Smooth muscle cell (in vitro differentiated cells): ENCODE measurements around the gene DMKN. TPM values are rescaled to one million over a fixed set of nuclear protein-coding genes. Genes with fewer than 3 reads are reported as not detected.
"Not testable (repeated sequence)": the region's sequence is repeated elsewhere in the genome, so short reads cannot be mapped to it uniquely, and the experiment has no call there.

Experiments
- DNase-seq: peaks from one replicate; lab custom pipeline; 2025; ENCODE audit not compliant: unreplicated experiment; lab: John Stamatoyannopoulos, UW
- H2AFZ ChIP-seq: fragments of 200-600 bp; sonication (generic); 2 replicates; pipeline ENCODE4 v1.6.0; 2016; ENCODE audit warnings: antibody characterized with exemption, low read depth, mild to moderate bottlenecking
- H3F3A ChIP-seq: fragments of 200-600 bp; sonication (generic); 2 replicates; pipeline ENCODE4 v1.6.0; 2017; ENCODE audit warnings: antibody characterized with exemption, low read depth
- H3K27ac ChIP-seq: fragments of 200-600 bp; sonication (generic); 2 replicates; pipeline ENCODE4 v1.5.1; 2016; ENCODE audit warnings: low read depth, mild to moderate bottlenecking
- H3K27me3 ChIP-seq: fragments of 200-600 bp; sonication (generic); 2 replicates; pipeline ENCODE4 v1.6.1; 2016; ENCODE audit warnings: low read depth, mild to moderate bottlenecking
- H3K36me3 ChIP-seq: fragments of 200-600 bp; sonication (generic); 2 replicates; pipeline ENCODE4 v1.5.1; 2016; ENCODE audit warnings: low read depth
- H3K4me1 ChIP-seq: fragments of 200-600 bp; sonication (generic); 2 replicates; pipeline ENCODE4 v1.5.1; 2016; ENCODE audit warnings: low read depth
- H3K4me2 ChIP-seq: fragments of 200-600 bp; sonication (generic); 2 replicates; pipeline ENCODE4 v1.6.0; 2016; ENCODE audit warnings: mild to moderate bottlenecking
- H3K4me3 ChIP-seq: fragments of 200-600 bp; sonication (generic); 2 replicates; pipeline ENCODE4 v1.5.1; 2016; ENCODE audit warnings: mild to moderate bottlenecking
- H3K79me2 ChIP-seq: fragments of 200-600 bp; sonication (generic); 2 replicates; pipeline ENCODE4 v1.6.0; 2016; ENCODE audit warnings: low read depth, mild to moderate bottlenecking
- H3K9ac ChIP-seq: fragments of 200-600 bp; sonication (generic); 2 replicates; pipeline ENCODE4 v1.6.0; 2016; ENCODE audit warnings: low read depth
- H3K9me3 ChIP-seq: fragments of 200-600 bp; sonication (generic); replicated peaks from 2 replicates; pipeline ENCODE4 v1.5.1; 2016; ENCODE audit warnings: low read depth
- H4K20me1 ChIP-seq: fragments of 200-600 bp; sonication (generic); 2 replicates; pipeline ENCODE4 v1.6.0; 2016; ENCODE audit warnings: low read depth
- CTCF ChIP-seq: fragments of 200-600 bp; sonication (generic); IDR thresholded peaks from 2 replicates; pipeline ENCODE4 v1.5.1; 2017; ENCODE audit warnings: borderline replicate concordance, mild to moderate bottlenecking, antibody characterized with exemption; ENCODE audit not compliant: insufficient read depth, poor library complexity, severe bottlenecking
- WGBS: methylation state at CpG from one replicate; pipeline ENCODE4 v1.1.7; 2016; ENCODE audit warnings: low lambda C conversion rate; 5-methylcytosine and 5-hydroxymethylcytosine counted together
- polyA plus RNA-seq: library from polyadenylated mRNA; unstranded; fragments of >200 nt; fragmentation: Nextera tagmentation; extraction: Ambion mirVana; gene quantifications from 2 replicates; pipeline ENCODE4 v1.2.1, GENCODE V29; 2016
- total RNA-seq: library from RNA; depleted of rRNA; stranded (reverse); fragments of >200 nt; gene quantifications from 2 replicates; pipeline ENCODE4 v1.2.3, GENCODE V29; 2014

The DMKN gene
- total and polyA plus RNA-seq, 2 experiments from 2014 or later, result 31.2 to 132 TPM

DNA sequence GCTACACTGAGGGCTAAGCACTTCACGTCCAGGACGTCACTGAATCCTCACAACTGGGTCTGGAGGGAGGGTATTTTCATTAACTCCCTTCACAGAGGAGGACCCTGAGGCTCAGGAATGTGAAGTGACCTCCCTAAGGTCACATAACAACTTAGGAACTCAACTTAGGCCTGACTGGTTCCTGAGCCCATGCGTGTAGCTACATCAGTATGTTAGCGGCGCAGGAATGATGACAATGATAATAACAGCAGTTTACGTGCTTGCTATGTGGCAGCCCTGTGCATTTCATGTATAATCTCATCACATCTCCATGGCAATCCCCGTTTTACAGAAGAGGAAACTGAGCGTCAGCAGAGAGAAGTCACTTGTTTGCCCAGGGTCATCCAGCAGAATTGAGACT, 41.5 kb downstream of the DMKN start:
- Histone ChIP-seq H3F3A (no peaks in the 10 kb centered on the region), H3K4me1 (no peaks in the 10 kb centered on the region), H3K9ac (no peak overlapping the region), H3K4me2 (no peak overlapping the region), H3K79me2 (no peaks in the 10 kb centered on the region), H3K27ac (no peak overlapping the region), H2AFZ (no peak overlapping the region), H3K4me3 (no peak overlapping the region), H3K36me3 (no peaks in the 10 kb centered on the region), H3K9me3 (no peaks in the 10 kb centered on the region), H4K20me1 (no peaks in the 10 kb centered on the region), H3K27me3 (no peaks in the 10 kb centered on the region)
- 81% methylated on average over 8 of the region's 8 CpGs for WGBS
- no peak for TF ChIP-seq CTCF
- DNase-seq, result no peak

GRCh38 chr19:35471075-35471474, 42.4 kb downstream of the DMKN start:
- H3K4me3 ChIP-seq, H2AFZ ChIP-seq, H3K27ac ChIP-seq, DNase-seq, H3F3A ChIP-seq, H3K79me2 ChIP-seq, H3K4me2 ChIP-seq, H3K9ac ChIP-seq, H3K9me3 ChIP-seq, H3K27me3 ChIP-seq, H3K36me3 ChIP-seq, H3K4me1 ChIP-seq, H4K20me1 ChIP-seq: not testable (repeated sequence)
- WGBS, result 77% methylated on average over 4 of the region's 4 CpGs

GRCh38 chr19:35470128-35470527, 43.3 kb downstream of the DMKN start:
- TF ChIP-seq CTCF, result no peak
- no peaks in the 10 kb centered on the region for H3K9me3 ChIP-seq
- no peak overlapping the region for H3K9ac ChIP-seq
- H3K36me3 ChIP-seq, result no peaks in the 10 kb centered on the region
- no peaks in the 10 kb centered on the region for H3K4me1 ChIP-seq
- 87% methylated on average over 7 of the region's 7 CpGs for WGBS
- no peaks in the 10 kb centered on the region for H3K27me3 ChIP-seq
- DNase-seq, result no peak
- no peaks in the 10 kb centered on the region for H3K79me2 ChIP-seq
- H4K20me1 ChIP-seq, result no peaks in the 10 kb centered on the region
- no peak overlapping the region for H2AFZ ChIP-seq
- H3K4me2 ChIP-seq, result no peak overlapping the region
- H3K27ac ChIP-seq, result no peak overlapping the region
- no peaks in the 10 kb centered on the region for H3F3A ChIP-seq
- no peak overlapping the region for H3K4me3 ChIP-seq

DNA sequence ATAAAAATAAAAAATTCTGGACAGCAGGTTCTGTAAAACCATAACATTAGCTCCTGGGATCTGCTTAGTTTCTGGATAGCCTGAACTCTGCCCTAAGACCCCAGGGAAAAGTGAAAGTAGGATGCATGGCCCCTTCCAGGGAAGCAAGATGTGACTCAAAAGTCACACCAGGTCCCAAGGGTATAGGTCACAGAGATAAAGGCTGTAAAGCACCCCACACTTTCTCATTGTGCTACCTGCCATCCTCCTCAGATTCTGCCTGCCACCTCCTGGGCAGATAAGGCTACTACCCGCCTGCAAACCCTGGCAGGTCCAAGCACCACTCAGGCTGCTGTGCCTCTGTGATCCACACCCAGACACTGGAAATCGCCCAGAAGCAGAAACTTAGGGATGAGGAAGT, 44.8 kb downstream of the DMKN start:
- Histone ChIP-seq H3K9ac (no peak overlapping the region), H3K27me3 (no peaks in the 10 kb centered on the region), H3K79me2 (no peaks in the 10 kb centered on the region), H4K20me1 (no peaks in the 10 kb centered on the region), H3K4me1 (no peaks in the 10 kb centered on the region), H3K9me3 (no peaks in the 10 kb centered on the region), H3K27ac (no peak overlapping the region), H2AFZ (no peak overlapping the region), H3K36me3 (no peaks in the 10 kb centered on the region), H3F3A (no peaks in the 10 kb centered on the region), H3K4me3 (no peak overlapping the region), H3K4me2 (no peak overlapping the region)
- peak; percentile 33 for TF ChIP-seq CTCF
- no peak for DNase-seq
- WGBS, result 66% methylated on average over 2 of the region's 2 CpGs
